NCI-H82 treated with DMSO at 0.1 percent for 48 hours (cell line): ENCODE results near the gene PCDHGA12.
"Not testable (repeated sequence)": the region's sequence is repeated elsewhere in the genome, so short reads cannot be mapped to it uniquely, and the experiment has no call there.

Experiments used
- DNase-seq: peaks from one replicate; lab custom pipeline; 2025; ENCODE audit not compliant: unreplicated experiment; lab: John Stamatoyannopoulos, UW

PCDHGA12 gene

DNA sequence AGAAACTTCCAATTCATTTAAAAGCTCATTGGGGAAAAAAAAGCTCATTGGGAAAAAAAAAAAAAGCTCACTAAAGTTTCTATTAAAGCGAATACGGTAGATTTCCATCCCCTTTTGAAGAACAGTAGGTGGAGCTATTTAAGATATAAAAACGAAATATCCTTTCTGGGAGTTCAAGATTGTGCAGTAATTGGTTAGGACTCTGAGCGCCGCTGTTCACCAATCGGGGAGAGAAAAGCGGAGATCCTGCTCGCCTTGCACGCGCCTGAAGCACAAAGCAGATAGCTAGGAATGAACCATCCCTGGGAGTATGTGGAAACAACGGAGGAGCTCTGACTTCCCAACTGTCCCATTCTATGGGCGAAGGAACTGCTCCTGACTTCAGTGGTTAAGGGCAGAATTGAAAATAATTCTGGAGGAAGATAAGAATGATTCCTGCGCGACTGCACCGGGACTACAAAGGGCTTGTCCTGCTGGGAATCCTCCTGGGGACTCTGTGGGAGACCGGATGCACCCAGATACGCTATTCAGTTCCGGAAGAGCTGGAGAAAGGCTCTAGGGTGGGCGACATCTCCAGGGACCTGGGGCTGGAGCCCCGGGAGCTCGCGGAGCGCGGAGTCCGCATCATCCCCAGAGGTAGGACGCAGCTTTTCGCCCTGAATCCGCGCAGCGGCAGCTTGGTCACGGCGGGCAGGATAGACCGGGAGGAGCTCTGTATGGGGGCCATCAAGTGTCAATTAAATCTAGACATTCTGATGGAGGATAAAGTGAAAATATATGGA is at the start of gene PCDHGA12:
Gene PCDHGA12, plus strand, starts transcription at position 176 of the 782 bp plus-strand sequence. Its CDS starts 253 bp downstream, at position 429.
- DNase-seq = no peak

DNA sequence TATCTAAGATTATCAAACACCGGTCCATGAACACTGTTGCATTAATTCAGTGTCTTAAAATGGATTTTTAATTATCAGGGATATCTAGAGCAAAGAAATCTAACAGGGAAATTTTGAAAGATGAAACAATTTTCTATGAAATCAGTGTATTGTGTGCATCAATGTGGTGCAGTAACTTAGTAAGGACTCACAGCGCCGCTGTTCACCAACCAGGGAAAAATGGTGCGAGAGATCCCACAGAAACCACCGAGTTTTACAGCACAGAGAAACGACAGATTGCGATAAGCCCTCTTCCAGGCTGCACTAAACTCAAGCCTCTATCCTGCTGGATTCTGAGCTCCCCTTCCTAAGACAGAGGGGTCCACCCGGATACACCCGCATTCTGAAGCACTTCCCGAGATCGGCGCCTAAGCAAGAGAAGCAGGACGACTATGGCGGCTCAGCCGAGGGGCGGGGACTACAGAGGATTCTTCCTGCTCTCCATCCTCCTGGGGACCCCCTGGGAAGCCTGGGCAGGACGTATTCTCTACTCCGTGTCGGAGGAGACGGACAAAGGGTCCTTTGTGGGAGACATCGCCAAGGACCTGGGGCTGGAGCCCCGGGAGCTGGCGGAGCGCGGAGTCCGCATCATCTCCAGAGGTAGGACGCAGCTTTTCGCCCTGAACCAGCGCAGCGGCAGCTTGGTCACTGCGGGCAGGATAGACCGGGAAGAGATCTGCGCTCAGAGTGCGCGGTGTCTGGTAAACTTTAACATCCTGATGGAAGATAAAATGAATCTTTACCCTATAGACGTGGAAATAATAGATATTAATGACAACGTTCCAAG is 47.6 kb upstream of the PCDHGA12 start, which contains the start of gene PCDHGA7:
Gene PCDHGA7, plus strand, starts transcription at position 274 of the 826 bp plus-strand sequence. Its CDS starts 158 bp downstream, at position 432.
- no peak for DNase-seq

DNA sequence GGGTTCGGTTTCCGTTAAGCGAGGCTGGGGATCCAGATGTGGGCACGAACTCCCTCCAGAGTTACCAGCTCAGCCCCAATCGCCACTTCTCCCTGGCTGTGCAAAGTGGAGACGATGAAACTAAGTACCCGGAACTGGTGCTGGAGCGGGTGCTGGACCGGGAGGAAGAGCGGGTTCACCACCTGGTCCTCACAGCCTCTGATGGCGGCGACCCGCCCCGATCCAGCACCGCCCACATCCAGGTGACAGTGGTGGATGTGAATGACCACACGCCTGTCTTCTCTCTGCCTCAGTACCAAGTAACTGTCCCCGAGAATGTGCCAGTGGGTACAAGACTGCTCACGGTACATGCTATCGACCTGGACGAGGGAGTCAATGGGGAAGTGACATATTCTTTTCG is 47.0 kb upstream of the PCDHGA12 start:
- no peak for DNase-seq

DNA sequence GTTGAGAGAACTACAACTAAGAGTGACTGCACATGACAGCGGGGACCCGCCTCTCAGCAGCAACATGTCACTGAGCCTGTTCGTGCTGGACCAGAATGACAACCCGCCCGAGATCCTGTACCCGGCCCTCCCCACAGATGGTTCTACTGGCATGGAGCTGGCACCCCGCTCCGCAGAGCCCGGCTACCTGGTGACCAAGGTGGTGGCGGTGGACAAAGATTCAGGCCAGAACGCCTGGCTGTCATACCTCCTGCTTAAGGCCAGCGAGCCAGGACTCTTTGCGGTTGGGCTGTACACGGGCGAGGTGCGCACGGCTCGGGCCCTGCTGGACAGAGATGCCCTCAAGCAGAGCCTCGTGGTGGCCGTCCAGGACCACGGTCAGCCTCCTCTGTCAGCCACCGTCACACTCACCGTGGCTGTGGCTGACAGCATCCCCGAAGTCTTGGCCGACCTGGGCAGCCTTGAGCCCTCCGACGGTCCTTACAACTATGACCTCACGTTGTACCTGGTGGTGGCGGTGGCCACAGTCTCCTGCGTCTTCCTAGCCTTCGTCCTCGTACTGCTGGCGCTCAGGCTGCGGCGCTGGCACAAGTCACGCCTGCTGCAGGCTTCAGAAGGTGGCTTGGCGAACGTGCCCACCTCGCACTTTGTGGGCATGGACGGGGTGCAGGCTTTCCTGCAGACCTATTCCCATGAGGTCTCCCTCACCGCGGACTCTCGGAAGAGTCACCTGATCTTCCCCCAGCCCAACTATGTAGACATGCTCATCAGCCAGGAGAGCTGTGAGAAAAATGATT is 45.6 kb upstream of the PCDHGA12 start:
- DNase-seq = no peak

DNA sequence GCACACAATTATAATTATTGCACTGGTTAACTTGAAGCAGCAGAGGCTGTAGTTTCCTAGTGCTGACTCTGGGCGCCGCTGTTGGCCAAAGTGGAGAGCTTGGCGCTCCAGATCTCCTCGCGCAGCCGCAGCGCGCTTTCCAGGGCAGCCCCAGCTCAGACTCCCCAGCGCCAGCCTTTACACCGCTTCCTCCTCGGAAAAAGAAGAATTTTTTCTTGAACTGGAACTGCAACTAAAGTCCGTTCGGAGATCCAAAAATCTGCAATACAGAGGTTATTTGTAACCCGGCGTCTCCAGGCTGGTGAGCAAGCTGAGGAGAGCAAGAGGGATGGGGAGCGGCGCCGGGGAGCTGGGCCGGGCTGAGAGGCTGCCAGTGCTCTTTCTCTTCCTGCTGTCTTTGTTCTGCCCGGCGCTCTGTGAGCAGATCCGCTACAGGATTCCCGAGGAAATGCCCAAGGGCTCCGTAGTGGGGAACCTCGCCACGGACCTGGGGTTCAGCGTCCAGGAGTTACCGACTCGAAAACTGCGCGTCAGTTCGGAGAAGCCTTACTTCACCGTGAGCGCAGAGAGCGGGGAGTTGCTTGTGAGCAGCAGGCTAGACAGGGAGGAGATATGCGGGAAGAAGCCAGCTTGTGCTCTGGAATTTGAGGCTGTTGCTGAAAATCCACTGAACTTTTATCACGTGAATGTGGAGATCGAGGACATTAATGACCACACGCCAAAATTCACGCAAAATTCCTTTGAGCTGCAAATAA is 42.6 kb upstream of the PCDHGA12 start, which contains the start of gene PCDHGB4:
Gene PCDHGB4, plus strand, starts transcription at position 142 of the 755 bp plus-strand sequence. Its CDS starts 187 bp downstream, at position 329.
- not testable (repeated sequence) for DNase-seq

DNA sequence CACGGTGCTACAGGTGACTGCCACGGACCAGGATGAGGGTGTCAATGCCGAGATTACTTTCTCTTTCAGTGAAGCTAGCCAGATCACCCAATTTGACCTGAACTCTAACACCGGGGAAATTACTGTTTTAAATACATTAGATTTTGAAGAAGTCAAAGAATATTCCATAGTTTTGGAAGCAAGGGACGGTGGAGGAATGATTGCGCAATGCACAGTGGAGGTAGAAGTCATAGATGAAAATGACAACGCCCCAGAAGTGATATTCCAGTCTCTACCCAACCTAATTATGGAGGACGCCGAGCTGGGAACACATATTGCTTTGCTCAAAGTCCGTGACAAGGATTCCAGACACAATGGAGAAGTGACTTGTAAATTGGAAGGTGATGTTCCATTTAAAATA is 41.6 kb upstream of the PCDHGA12 start:
- no peak for DNase-seq

DNA sequence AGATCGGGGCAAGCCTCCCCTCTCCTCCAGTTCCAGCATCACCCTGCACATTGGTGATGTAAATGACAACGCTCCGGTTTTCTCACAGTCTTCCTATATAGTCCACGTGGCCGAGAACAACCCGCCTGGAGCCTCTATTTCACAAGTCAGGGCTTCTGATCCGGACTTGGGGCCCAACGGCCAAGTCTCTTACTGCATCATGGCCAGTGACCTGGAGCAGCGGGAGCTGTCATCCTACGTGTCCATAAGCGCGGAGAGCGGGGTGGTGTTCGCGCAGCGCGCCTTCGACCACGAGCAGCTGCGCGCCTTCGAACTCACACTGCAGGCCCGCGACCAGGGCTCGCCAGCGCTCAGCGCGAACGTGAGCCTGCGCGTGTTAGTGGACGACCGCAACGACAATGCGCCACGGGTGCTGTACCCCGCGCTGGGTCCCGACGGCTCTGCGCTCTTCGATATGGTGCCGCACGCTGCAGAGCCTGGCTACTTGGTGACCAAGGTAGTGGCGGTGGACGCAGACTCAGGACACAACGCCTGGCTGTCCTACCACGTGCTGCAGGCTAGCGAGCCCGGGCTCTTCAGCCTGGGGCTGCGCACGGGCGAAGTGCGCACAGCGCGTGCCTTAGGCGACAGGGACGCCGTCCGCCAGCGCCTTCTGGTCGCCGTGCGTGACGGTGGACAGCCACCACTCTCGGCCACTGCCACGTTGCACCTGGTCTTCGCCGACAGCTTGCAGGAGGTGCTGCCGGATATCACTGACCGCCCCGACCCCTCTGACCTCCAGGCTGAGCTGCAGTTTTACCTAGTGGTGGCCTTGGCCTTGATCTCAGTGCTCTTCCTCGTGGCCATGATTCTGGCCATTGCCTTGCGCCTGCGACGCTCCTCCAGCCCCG is 40.9 kb upstream of the PCDHGA12 start:
- no peak for DNase-seq

DNA sequence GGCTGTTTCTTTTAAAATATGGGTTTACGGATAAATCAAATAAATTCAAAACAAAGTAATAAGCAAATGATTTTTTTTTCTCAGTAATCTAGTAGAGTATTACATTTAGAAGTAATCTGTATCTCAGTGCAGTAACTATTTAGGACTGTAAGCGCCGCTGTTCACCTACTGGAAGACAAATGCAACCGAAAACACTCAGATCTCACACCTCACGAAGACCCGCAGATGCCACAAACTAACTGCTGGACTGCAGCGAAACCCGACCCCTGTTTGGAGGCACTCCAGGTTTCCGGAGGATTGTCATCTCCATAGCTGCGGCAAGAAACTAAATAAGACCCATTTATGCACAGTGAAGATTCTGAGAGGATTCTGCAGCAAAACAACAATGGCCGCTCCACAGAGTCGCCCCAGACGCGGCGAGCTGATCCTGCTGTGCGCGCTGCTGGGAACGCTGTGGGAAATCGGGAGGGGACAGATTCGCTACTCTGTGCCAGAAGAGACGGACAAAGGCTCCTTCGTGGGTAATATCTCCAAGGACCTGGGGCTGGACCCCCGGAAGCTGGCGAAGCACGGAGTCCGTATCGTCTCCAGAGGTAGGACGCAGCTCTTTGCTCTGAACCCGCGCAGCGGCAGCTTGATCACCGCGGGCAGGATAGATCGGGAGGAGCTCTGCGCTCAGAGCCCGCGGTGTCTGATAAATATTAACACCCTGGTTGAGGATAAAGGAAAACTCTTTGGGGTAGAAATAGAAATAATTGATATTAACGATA is 37.7 kb upstream of the PCDHGA12 start, which contains the start of gene PCDHGA8:
Gene PCDHGA8, plus strand, starts transcription at position 205 of the 770 bp plus-strand sequence. Its CDS starts 181 bp downstream, at position 386.
- DNase-seq = no peak

DNA sequence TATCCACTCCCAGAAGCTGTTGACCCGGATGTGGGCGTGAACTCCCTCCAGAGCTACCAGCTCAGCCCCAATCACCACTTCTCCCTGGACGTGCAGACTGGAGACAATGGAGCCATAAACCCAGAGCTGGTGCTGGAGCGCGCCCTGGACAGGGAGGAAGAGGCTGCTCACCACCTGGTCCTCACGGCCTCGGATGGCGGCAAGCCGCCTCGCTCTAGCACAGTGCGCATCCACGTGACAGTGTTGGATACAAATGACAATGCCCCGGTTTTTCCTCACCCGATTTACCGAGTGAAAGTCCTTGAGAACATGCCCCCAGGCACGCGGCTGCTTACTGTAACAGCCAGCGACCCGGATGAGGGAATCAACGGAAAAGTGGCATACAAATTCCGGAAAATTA is 37.0 kb upstream of the PCDHGA12 start:
- DNase-seq = no peak

DNA sequence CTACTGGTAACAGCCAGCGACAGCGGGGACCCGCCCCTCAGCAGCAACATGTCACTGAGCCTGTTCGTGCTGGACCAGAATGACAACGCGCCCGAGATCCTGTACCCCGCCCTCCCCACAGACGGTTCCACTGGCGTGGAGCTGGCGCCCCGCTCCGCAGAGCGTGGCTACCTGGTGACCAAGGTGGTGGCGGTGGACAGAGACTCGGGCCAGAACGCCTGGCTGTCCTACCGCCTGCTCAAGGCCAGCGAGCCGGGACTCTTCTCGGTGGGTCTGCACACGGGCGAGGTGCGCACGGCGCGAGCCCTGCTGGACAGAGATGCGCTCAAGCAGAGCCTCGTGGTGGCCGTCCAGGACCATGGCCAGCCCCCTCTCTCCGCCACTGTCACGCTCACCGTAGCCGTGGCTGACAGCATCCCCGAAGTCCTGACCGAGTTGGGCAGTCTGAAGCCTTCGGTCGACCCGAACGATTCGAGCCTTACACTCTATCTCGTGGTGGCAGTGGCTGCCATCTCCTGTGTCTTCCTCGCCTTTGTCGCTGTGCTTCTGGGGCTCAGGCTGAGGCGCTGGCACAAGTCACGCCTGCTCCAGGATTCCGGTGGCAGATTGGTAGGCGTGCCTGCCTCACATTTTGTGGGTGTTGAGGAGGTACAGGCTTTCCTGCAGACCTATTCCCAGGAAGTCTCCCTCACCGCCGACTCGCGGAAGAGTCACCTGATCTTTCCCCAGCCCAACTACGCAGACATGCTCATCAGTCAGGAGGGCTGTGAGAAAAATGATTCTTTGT is 35.7 kb upstream of the PCDHGA12 start:
- DNase-seq = not testable (repeated sequence)

DNA sequence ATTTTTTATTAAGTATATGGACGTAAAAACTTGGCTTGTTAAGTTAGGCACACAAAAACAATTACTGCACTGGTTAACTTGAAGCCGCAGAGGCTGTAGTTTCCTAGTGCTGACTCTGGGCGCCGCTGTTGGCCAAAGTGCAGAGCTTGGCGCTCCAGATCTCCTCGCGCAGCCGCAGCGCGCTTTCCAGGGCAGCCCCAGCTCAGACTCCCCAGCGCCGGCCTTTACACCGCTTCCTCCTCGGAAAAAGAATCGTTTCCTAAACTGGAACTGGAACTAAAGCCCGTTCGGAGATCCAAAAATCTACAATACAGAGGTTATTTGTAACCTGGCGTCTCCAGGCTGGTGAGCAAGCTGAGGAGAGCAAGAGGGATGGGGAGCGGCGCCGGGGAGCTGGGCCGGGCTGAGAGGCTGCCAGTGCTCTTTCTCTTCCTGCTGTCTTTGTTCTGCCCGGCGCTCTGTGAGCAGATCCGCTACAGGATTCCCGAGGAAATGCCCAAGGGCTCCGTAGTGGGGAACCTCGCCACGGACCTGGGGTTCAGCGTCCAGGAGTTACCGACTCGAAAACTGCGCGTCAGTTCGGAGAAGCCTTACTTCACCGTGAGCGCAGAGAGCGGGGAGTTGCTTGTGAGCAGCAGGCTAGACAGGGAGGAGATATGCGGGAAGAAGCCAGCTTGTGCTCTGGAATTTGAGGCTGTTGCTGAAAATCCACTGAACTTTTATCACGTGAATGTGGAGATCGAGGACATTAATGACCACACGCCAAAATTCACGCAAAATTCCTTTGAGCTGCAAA is 32.4 kb upstream of the PCDHGA12 start, which contains the start of gene PCDHGB5:
Gene PCDHGB5, plus strand, starts transcription at position 192 of the 796 bp plus-strand sequence. Its CDS starts 181 bp downstream, at position 373.
- not testable (repeated sequence) for DNase-seq

DNA sequence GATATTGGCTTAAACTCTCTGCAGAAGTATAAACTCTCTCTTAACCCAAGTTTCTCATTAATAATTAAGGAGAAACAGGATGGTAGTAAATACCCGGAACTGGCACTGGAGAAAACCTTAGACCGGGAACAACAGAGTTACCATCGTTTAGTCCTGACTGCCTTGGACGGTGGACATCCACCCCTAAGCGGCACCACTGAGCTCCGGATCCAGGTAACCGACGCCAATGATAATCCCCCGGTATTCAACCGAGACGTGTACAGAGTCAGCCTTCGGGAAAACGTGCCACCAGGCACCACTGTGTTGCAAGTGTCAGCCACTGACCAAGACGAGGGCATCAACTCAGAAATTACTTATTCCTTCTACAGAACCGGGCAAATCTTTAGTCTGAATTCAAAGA is 31.7 kb upstream of the PCDHGA12 start:
- DNase-seq = no peak

DNA sequence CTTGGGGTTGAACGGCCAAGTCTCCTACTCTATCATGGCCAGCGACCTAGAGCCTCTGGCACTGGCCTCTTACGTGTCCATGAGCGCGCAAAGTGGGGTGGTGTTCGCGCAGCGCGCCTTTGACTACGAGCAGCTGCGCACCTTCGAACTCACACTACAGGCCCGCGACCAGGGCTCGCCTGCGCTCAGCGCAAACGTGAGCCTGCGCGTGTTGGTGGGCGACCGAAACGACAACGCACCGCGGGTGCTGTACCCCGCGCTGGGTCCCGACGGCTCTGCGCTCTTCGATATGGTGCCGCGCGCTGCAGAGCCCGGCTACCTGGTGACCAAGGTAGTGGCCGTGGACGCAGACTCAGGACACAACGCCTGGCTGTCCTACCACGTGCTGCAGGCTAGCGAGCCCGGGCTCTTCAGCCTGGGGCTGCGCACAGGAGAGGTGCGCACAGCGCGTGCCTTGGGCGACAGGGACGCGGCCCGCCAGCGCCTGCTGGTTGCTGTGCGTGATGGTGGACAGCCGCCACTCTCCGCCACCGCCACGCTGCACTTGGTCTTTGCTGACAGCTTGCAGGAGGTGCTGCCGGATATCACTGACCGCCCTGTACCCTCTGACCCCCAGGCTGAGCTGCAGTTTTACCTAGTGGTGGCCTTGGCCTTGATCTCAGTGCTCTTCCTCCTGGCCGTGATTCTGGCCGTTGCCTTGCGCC is 30.6 kb upstream of the PCDHGA12 start:
- DNase-seq = no peak

DNA sequence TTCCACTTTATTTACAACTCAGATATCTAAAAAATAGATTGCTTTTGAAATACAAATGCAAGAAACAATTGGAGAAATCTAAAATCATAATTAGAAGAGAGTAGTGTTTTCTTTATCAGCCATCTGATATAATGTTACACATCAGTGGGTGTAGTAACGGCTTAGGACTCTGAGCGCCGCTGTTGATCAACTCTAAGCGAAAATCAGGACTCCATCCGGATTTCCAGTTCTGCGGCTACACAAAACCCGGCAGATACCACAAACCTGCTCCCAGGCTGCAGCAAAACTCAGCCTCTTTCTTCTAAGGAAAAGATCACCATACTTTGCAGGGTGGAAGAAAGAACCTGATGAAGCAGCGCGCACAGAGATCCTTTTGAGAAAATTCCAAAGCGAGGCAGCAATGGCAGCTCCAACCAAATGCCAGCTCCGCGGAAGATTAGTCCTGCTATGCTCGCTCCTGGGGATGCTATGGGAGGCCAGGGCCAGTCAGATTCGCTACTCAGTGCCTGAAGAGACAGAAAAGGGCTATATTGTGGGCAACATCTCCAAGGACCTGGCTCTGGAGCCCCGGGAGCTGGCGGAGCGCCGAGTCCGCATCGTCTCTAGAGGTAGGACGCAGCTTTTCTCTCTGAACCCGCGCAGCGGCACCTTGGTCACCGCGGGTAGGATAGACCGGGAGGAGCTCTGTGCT is 27.6 kb upstream of the PCDHGA12 start, which contains the start of gene PCDHGA9:
Gene PCDHGA9, plus strand, starts transcription at position 226 of the 691 bp plus-strand sequence. Its CDS starts 175 bp downstream, at position 401.
- DNase-seq = no peak

DNA sequence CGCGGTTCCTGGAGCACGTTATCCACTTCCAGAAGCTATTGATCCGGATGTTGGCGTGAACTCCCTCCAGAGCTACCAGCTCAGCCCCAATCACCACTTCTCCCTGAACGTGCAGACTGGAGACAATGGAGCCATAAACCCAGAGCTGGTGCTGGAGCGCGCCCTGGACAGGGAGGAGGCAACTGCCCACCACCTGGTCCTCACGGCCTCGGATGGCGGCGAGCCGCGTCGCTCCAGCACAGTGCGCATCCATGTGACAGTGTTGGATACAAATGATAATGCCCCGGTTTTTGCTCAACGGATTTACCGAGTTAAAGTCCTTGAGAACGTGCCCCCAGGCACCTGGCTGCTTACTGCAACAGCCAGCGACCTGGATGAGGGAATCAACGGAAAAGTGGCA is 26.9 kb upstream of the PCDHGA12 start:
- DNase-seq = no peak
